ENCODE results near the gene SEMA5B. TPM values are rescaled to one million over a fixed set of nuclear protein-coding genes. Genes with fewer than 3 reads are reported as not detected.

The SEMA5B gene
- total RNA-seq, 1 experiment from 2014 or later: 9.4 TPM

GRCh38 chr3:122927726-122928125, 99.8 kb downstream of the SEMA5B start:
- no peak overlapping the region for H2BK120ac ChIP-seq (ENCODE audit: low read depth, low read length, poor library complexity, severe bottlenecking)
- H3K27ac ChIP-seq (ENCODE audit: insufficient read length, low read depth, low read length): no peak overlapping the region
- no peak overlapping the region for H3K4me3 Mint-ChIP-seq
- H3K9ac ChIP-seq (ENCODE audit: extremely low read depth, insufficient read length, low read length): no peak overlapping the region
- H3K27me3 Mint-ChIP-seq (ENCODE audit: low read depth): peaks cover 1% of the 10 kb centered on the region; the same call in 1 of the 2 replicates
- no peaks in the 10 kb centered on the region for H3K9me3 ChIP-seq (ENCODE audit: control insufficient read depth, low read depth, low read length)
- no peak overlapping the region for H3K14ac ChIP-seq (ENCODE audit: insufficient read depth, low read length)
- WGBS (ENCODE audit: extremely low coverage, insufficient read length, low lambda C conversion rate): no CpG with 5 or more reads among the region's 10 CpGs
- no peak overlapping the region for H2BK20ac ChIP-seq (ENCODE audit: low read depth, low read length, poor library complexity, severe bottlenecking)
- H3K79me1 ChIP-seq (ENCODE audit: insufficient read depth, low read depth, low read length, poor library complexity, severe bottlenecking): no peaks in the 10 kb centered on the region
- no peak overlapping the region for H2BK15ac ChIP-seq (ENCODE audit: low read depth, low read length)
- H3T11ph ChIP-seq (ENCODE audit: low read length): no peak overlapping the region
- H3K36me3 Mint-ChIP-seq (ENCODE audit: insufficient read depth in 1 of 3, low read depth in 3 of 3): no peaks in the 10 kb centered on the region
- no peak overlapping the region for H3K56ac ChIP-seq (ENCODE audit: insufficient read length, low read depth, low read length)
- H3K27ac Mint-ChIP-seq: no peak overlapping the region; a peak in 2 of 7 replicates
- H3K23ac ChIP-seq (ENCODE audit: insufficient read length, low read depth, low read length): no peak overlapping the region
- peaks cover 5% of the 10 kb centered on the region; the same call in 1 of the 2 replicates for H3K27me3 ChIP-seq (ENCODE audit: insufficient read depth, low read length)
- no peaks in the 10 kb centered on the region for H3K23me2 ChIP-seq (ENCODE audit: insufficient read length, low read depth, low read length, poor library complexity, severe bottlenecking)
- no peak for TF ChIP-seq CTCF (conservative IDR thresholded peaks at IDR 0.05)
- no peak overlapping the region for H3K4me2 ChIP-seq (ENCODE audit: insufficient read depth, insufficient read length, low read length)
- DNase-seq: no peak
- H4K91ac ChIP-seq (ENCODE audit: insufficient read length, low read depth, low read length): no peak overlapping the region
- H3K18ac ChIP-seq (ENCODE audit: insufficient read length, low read depth, low read length): no peak overlapping the region
- no peaks in the 10 kb centered on the region for H3K4me1 ChIP-seq (ENCODE audit: insufficient read depth, low read length)
- H2AK5ac ChIP-seq (ENCODE audit: insufficient read length, low read length): no peak overlapping the region
- no peak overlapping the region for H4K5ac ChIP-seq (ENCODE audit: insufficient read length, low read depth, low read length)
- H2BK5ac ChIP-seq (ENCODE audit: insufficient read length, low read length): no peak overlapping the region
- H4K8ac ChIP-seq (replicated peaks; ENCODE audit: insufficient read length, low read depth, low read length): no peak overlapping the region
- no peaks in the 10 kb centered on the region for H4K20me1 ChIP-seq (ENCODE audit: control insufficient read depth, insufficient read depth, insufficient read length)
- H3K4ac ChIP-seq (ENCODE audit: low read depth, low read length): no peak overlapping the region
- H3K9me3 Mint-ChIP-seq: no peaks in the 10 kb centered on the region
- no peaks in the 10 kb centered on the region for H3K79me2 ChIP-seq (ENCODE audit: insufficient read depth, low read length)
- H2AFZ ChIP-seq (ENCODE audit: low read length): no peak overlapping the region
- H3K4me1 Mint-ChIP-seq: no peaks in the 10 kb centered on the region
- no peak overlapping the region for H2BK12ac ChIP-seq (ENCODE audit: insufficient read length, low read depth, low read length)

Data from H9 (cell line).